HuH-7 (cell line): ENCODE data around the gene B3GAT1.
"Not testable (repeated sequence)": the region's sequence is repeated elsewhere in the genome, so short reads cannot be mapped to it uniquely, and the experiment has no call there.

Experiments used
- DNase-seq: peaks from one replicate; pipeline ENCODE4 v3.0.0; 2011; ENCODE audit warnings: low spot score

Gene B3GAT1

DNA sequence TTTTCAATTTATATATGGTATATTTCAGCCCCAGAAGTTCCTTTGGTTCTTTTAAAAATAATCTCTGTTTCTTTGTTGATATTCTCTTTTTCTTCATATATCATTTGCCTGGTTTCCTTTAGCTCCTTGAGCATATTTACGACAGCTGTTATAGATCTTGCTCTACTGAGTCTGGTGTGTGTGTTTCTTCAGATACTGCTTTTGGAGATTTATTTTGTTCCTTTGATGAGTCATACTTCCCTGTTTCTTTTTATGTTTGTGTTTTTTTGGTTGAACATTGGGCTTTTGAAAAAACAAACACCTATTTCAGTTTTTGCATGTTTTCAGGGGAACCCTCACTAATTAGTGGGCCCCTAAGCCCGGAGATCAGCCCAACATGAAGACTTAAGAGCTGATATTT, 56.9 kb downstream of the B3GAT1 start:
- DNase-seq: no peak

DNA sequence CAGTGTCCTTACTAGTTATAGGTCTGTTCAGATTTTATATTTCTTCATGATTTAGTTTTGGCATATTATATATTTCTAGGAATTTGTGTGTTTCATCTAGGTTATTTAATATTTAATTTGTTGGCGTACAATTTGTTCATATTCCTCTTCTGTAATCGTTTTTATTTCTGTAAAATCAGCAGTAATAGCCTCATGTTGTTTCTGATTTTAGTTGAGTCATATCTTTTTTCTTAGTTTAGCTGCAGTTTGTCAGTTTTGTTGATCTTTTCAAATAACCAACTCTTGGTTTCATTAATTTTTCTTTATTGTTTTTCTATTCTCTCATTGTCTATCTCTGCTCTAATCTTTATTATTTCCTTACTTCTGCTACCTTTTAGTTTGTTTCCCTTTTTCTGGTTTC, 59.9 kb downstream of the B3GAT1 start:
- no peak for DNase-seq

DNA sequence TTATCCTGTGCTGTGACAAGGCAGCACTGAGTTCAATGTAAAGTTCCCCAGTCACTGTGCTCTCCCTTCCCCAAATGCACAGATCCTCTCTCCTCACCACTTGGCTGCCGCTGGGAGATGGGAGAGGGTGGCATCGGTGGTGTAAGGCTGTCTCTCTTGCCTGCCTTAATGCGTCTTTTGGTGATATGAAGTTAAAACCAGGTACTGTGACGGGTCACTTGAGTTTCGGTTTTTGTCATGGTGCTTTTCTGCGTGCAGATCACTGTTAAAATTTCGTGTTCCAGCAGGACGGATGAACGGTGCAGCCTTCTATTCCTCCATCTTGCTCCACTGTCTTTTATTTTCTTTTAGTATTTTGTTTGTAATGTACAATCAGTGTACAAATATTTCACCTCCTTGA, 61.7 kb downstream of the B3GAT1 start:
- DNase-seq: no peak

DNA sequence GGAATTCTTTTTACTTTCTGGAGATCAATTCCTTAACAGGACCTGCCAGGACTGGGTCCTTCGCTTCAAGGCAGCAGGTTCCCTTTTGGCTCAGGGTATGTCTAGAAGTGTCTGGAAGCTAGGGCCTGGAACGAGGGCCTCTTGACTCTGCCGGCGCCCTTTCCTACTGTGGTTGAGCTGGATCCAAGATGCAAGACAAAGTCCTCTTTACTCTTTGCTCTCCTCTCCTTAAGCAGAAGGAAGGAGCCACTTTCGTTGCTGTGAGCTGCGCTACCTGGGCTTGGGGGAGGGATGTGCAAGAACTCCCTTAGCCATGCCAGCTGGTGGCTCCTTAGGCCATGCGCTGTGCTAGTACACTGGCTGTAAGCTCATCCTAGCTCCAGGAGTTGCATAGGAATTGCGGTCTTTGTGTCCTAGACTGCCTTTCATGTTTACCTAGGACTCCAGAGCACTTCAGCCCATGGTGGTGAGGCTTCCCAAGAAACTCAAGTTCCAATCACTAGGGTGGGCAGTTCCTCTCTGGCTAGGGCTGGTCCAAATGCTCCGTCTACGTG, 62.2 kb downstream of the B3GAT1 start:
- DNase-seq: no peak

DNA sequence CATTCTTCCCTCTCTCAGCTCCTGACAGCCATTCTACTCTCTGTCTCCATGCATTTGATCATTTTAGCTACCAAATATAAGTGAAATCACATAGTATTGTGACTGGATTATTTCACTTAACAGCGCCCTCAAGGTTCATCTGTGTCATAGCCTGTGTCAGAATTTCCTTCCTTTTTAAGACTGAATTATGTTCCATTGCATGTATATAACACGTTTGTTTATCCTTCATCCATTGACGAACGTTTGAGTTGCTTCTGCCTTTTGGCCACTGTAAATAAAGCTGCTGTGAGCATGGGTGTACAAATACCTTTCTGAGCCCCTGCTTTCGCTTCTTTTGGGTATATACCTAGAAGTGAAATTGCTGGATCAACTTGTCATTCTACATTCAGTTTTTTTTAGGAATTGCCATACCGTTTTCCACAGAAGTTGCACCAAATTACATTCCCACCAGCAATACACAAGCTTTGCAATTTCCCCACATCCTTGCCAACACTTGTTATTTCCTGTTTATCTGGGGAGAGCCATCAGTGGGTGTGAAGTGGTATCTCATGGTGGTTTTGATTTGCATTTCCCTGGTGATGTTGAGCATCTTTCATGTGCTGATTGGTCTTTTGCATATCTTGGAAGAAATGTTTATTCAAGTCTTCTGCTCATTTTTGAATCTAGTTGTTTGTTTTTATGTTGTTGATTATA, 62.8 kb downstream of the B3GAT1 start:
- no peak for DNase-seq

DNA sequence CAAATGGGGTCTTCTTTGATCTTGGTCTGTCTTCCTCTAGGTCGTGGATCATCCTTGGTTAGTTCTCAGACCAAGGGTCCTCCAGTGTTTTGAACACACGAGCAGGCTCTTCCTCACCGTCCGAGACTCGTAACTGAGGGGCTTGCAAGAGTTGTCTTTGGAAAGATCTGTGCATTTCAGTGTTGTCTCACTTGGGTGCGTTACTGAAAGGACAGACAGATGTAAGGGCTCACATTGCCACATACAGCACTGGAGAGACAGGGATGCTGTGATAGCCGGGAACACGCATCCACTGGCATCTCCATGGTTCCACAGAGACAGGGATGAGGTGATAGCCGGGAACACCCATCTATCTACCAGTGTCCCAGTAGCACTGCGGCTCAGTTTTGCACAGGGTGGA, 64.6 kb downstream of the B3GAT1 start:
- DNase-seq: no peak

DNA sequence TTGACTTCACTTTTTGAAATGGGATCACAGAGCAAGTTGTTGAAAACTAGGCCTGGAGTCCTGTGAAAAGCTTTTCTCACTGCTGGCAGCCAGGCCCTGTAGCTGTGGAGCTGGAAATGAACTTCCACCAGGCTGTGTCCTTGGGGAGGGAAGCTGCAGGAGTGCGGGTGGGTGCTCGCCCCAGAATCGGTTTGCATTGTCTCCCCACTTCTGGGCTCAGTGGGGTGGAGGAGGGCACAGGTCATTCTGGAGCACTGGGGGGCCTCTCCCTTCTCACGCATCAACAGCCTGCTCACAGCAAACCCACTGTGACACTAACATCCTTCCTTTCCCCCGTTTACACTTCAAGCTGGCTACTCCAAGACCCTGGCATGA, 65.1 kb downstream of the B3GAT1 start:
- no peak for DNase-seq

DNA sequence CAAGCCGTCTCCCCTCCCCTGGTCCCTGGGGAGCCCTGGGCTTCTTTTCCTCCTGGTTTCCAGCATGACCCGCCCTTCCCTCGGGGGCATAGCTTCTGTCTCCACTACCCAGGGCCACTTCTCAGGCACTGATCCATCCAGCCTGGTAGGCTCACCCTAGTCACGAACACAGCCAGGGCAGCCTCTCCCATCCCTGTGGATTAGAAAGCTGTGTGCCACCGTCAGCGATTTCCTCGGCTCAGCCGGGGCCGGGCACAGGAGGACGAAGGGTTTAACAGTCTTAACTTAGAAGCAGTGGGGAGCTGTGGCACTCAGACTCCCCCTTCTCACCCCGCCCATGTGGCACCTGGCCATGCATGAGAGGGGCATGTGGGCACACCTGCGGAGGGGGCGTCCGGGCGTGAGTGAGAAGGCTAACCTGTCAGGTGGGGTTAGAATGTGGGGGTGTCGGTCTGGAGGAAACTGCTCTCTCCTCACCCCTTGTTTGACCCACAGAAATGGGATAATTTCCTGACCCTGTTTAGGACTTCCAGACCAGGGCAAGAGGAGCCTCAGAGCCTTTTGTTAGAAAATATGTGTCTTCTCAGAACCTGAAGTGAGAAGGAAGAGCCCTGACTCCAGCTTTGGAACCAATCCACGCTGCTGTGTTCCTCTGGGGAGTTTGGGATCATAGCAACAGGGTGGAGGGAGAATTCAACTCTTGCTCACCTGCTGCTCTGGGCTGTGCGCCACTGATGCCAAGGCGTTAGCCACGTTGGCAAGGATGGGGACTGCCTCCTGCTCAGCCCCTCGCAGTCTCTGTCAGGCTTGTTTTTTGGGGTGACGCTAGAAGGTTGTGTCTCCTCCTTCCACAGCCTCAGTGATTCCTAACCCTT, 65.7 kb downstream of the B3GAT1 start:
- DNase-seq: no peak

DNA sequence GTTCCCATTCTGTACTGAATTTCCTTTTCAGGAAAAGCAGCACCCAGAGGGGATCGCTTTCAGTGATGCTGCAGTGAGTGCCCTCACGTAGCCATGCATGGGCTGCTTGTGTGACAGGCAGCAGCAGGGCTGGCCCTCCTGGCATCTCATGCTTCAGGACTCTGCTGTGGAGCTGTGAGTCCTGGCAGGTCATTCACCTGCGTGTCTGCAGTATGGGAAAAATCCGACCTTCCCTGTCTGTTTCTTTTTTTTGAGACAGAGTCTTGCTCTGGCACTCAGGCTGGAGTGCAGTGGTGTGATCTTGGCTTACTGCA, 66.8 kb downstream of the B3GAT1 start:
- DNase-seq: no peak

DNA sequence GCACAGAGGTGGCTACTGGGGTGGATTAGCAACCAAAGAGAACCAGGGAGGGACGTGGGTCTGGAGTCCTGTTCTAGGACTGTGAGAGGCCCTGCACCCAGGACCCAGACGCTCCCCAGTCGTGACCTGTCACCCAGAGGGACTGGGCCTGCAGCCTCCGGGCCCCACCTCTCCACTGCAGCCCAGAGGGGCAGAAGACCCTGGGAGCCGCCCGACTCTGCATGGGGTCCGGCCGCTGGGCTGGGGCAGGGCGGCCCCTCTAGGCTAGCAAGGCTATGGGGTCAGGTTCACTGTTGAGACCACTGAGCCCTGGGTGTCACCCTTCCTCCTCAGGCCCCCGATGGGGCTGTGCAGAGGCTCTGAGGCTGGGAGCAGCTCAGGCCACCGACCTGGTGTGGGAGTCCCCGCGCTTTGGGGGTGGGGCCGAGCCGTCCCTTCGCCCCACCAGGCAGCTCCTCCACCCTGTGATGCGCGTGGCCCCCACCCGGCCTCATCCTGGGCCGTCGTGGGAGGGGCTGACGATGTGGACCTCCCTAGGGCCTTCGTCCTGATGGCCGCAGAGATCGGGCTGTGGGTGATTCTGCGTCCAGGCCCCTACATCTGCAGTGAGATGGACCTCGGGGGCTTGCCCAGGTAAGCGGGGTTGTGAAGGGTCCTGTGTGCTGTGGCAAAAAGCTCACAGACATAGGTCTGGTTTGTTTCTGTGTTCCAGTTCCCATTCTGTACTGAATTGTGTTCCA, 67.4 kb downstream of the B3GAT1 start:
- DNase-seq: not testable (repeated sequence)

DNA sequence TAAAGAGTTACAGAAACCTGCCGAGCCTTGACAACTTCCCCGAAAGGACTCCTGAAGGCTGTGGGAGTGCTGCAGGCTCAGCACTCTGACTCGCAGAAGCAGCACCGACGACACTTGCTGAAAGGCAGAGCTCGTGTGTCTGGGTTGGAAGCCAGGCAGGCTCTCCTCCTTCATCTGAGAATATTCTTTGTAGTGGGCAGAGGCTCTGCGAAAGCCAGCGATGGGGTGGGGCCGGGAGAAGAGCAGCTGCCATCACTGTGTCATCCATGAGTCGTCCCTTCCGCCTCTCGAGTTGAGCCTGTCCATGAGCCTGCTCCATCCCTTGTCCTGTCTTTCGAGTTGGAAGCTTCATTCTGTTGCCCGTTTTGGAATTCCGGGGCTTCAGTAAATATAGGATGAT, 68.4 kb downstream of the B3GAT1 start:
- no peak for DNase-seq

DNA sequence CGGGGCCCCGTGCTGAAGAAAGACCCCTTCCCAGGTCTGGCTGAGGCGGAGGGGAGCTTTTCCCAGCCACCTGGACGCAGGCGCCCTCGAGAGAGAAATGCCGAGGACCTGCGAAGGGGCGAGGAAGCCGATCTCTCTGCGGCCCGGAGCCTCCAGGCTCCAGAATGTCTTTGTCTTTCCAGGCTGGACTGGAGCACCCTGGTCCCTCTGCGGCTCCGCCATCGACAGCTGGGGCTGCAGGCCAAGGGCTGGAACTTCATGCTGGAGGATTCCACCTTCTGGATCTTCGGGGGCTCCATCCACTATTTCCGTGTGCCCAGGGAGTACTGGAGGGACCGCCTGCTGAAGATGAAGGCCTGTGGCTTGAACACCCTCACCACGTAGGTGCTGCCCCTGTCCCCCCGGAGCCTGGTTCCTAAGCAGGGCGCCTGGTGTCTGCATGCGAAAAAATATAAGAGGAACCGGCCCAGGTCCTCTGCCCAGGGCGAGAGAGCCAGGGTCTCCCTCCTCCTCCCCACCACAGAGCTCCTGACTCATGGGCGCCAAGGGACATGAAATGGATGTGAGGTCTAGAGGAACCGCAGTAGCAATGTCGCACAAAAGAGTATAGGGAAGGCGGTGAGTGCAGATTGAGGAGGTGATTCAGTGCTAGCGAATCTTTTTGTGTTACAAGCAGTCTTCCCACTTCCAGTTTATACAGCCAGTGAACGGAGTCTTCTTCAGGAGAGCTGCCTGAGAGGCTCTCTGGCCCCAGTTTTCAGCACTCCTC, 69.3 kb downstream of the B3GAT1 start:
- no peak for DNase-seq

DNA sequence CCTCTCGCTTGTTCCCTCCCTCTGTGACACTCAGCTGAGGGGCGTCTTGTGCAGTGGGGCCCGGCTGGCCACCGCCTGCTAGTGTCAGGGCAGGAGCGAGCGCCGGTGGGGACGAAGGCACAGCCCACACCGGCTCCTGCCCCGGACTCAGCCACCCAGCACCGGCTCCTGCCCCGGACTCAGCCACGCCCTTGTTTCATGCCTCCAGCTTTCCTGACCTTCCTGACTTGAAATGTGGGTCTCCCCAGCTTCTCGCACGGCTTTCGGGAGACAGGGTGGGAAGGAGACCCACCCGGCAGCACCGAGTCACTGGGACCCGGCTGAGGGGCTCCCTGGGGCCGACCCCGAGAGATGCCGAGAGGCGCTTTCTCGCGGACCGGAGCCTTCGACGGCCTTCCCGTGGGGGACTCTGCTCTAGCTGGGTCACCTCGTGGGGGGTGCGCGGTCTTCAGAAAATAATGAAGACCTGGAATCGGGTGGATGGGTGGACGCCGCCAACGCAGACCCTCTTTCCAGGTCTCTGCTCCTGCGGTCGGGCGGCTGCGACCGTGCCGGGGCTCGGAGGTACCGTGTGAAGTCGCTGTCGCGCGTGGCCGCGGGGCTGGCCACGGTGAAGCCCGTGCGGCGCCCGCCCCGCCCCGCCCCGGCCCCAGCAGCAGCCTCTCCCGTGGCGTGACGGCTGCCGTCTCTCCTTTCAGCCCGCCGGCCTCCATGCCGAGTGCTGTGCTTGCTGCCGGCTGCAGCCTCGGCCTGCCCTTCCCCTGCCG, 70.1 kb downstream of the B3GAT1 start:
- no peak for DNase-seq

DNA sequence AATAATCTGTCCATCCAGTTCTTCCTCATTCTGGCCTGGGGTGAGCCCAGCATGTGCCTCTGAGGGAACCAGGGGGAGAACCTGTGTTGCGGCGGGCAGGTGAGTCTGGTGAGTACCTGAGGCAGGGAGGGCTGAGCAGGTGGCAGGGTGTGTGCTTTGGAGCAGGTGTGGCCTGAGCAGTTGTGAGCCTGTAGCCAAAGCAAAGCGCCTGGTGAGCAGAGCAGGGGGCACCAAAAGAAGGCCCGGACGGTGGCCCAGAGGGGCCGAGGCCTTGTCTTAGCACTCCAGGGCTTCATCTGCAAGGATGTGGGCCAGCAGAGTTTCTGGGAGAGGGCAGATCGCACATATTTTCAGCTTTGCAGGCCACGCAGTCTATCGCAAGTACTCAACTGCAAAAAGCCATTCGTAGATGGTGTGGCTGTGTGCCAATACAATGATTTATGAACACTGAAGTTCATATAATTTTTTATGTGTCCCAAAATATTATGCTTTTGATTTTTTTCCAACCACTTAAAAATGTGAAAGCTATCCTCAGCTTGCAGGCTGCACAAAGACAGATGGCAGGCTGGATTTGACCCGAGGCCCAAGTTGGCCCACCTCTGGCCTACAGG, 71.6 kb downstream of the B3GAT1 start:
- no peak for DNase-seq

DNA sequence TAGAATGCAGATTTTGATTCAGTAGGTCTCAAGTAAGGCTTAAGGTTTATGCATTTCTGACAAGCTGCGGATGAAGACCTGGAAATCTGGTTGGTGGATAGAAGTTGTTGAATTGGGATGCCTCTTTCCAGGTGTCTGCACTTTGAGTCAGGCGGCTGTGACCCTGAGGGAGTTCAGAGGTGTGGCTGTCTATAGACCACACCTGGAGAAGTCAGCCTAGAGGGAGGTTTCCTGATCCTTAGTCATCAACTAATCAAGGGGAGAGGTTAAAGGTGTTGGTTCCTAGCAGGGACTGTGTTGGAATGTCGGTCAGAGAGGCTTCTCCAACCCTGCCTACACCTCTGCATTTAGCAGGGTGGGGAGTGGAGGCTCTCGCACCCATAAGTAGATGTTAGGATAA, 72.3 kb downstream of the B3GAT1 start:
- DNase-seq: no peak

DNA sequence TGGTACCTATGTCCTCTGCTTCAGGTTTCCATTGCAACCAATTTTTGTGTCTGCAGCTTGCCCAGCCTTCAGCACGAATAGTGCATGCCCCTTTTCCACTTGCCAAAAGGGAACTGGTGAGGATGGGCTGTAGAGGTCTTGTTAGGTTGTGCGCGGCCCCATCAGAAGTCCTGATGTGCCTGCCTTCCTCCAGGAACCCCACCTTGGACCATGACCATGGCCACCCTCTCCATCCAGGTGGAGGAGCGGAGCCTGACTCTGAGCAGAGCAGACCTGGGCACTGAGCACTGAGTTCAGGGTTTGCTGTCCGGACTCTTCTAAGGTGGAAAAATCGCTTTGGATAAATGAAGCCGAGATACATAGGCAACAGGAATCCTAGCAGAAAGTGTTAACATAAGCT, 73.4 kb downstream of the B3GAT1 start:
- no peak for DNase-seq

DNA sequence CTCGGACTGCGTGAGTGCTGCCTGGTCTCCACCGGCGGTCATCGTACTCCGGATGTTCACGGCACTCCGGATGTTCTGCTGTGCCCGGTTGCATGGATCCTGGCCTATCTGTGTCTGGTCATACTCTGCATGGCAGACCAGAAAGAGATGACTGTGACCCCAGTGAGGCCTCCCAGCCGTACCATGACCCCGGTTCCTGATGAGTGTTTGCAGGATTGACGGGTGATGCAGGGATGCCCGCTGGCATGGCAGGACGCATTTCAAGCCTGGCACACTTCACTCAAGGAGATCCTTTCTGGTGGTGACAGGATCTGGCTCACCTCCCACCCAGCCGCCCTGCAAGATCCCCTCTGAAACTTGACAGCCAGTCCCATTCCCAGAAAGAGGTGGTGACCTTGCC, 74.0 kb downstream of the B3GAT1 start:
- no peak for DNase-seq

DNA sequence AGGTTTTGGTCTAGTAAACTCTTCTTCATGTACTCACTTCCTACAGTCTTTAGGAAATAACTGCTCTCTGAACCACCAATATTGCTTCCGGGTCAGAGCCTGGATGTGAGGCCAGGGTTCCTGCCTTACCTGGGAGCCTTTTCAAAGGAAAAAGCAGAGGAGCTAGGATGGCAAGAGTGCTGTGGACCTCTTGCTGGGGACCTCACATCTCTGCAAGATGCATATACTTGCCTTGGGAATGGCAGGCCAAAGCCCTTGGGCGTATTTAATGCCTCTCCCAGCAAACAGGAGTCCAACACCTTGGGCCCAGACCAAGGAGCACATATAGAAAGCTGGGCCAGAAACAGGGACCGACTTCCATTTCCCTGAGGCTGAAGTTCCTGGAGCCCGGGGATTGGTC, 75.0 kb downstream of the B3GAT1 start:
- no peak for DNase-seq

DNA sequence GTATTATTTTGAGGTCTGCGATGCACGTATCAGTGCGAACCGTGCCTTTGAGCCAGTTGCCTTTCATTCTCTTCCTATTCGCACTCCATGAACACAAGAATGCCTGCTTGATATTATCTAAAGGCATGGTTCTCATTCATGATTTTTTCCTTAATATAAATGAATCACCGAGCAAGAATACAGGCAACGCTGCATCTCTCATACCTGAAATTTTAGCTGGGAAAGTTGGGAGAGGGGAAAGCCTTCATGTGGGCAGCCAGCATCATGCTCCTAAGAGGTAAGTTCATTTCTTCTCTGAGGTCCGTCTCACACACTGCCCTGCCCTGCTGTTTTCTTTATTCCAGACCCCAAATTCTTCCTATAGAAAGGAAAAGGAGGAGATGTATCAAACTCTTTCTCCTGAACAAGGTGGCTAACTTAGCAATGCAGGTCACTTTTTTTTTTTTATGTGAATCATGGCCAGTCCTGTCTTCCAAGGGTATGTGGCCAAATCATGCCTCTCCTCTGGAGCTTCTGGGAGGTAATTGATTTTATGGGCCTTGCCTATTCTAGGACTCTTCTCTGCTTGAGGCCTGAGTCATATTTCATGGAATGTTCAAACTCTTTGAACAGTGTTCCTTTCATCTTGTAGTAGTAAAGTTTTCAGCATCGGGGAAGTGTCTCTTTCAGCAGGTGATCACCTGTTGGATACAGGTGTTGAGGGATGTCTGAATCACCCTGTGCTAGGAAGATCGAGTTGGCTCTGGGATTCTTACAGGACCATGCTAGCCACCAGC, 77.1 kb downstream of the B3GAT1 start:
- DNase-seq: no peak

DNA sequence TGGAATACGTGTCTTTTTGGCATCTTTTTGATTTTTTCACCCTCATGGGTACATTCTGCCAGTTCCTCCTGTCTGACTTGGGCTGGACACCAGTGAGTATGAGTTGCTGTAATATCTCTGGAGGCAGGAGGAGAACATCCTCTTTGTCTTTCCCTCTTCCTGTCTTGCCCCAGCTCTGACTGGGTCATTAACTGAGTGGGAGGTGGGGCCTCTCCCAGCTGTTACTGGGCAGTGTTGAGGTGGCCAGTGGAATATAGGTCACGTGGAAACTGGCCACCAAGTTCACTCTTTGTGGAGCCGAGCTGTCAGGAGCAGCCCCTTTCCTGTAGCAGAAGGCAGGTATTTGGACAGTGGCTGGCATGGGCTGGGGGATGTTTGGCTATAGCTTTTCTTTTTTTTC, 78.1 kb downstream of the B3GAT1 start:
- no peak for DNase-seq
